Keratinocyte (primary cell): ENCODE measurements around the gene RABGGTA. TPM values are rescaled to one million over a fixed set of nuclear protein-coding genes. Genes with fewer than 3 reads are reported as not detected.

ENCODE experiments used
- DNase-seq: peaks from one replicate; pipeline ENCODE4 v3.0.0-alpha.2; 2011; ENCODE audit warnings: low read depth, missing footprints, low spot score
- FAIRE-seq: peaks from 2 replicates; lab custom pipeline; 2011; peaks lifted over from hg19 to GRCh38; lab: Jason Lieb, UNC
- H2AFZ ChIP-seq: 2 replicates; pipeline ENCODE4 v1.6.0; 2012; ENCODE audit warnings: low read length, control low read depth, inconsistent platforms; ENCODE audit not compliant: control insufficient read depth
- H3K27ac ChIP-seq: 2 replicates; pipeline ENCODE4 v1.5.1; 2011; ENCODE audit warnings: low read length; ENCODE audit not compliant: control insufficient read depth, insufficient read depth
- H3K27me3 ChIP-seq: 3 replicates; pipeline ENCODE4 v1.6.0; 2011; ENCODE audit warnings: low read length; ENCODE audit not compliant: control insufficient read depth, insufficient read depth; ENCODE audit errors: extremely low read depth
- H3K36me3 ChIP-seq, 2 experiments: 2 replicates in 1 of 2; 3 replicates in 1 of 2; pipeline ENCODE4 v1.5.1; 2011; ENCODE audit warnings: low read length in 2 of 2, mild to moderate bottlenecking in 1 of 2; ENCODE audit not compliant: control insufficient read depth in 2 of 2, insufficient read depth in 2 of 2; ENCODE audit errors: extremely low read depth in 1 of 2
- H3K4me1 ChIP-seq: 3 replicates; pipeline ENCODE4 v1.5.1; 2011; ENCODE audit warnings: low read length; ENCODE audit not compliant: control insufficient read depth, insufficient read depth; ENCODE audit errors: extremely low read depth
- H3K4me2 ChIP-seq: 3 replicates; pipeline ENCODE4 v1.6.0; 2011; ENCODE audit warnings: low read depth, low read length; ENCODE audit not compliant: control insufficient read depth, insufficient read depth; ENCODE audit errors: extremely low read depth
- H3K4me3 ChIP-seq, 3 experiments: fragments of 200-600 bp in 1 of 3; sonication (generic) in 1 of 3; 2 replicates in 2 of 3; 3 replicates in 1 of 3; pipeline ENCODE4 v1.5.1; 2011 to 2016; ENCODE audit warnings: low read length in 3 of 3, mild to moderate bottlenecking in 3 of 3, control low read depth in 2 of 3, inconsistent platforms in 1 of 3, low read depth in 1 of 3, mixed read lengths in 1 of 3, mixed run types in 1 of 3, moderate library complexity in 1 of 3; ENCODE audit not compliant: control insufficient read depth in 2 of 3, insufficient read depth in 2 of 3; ENCODE audit errors: extremely low read depth in 1 of 3
- H3K79me2 ChIP-seq: 2 replicates; pipeline ENCODE4 v1.6.0; 2012; ENCODE audit warnings: low read length; ENCODE audit not compliant: control insufficient read depth, insufficient read depth
- H3K9ac ChIP-seq: 3 replicates; pipeline ENCODE4 v1.6.0; 2011; ENCODE audit warnings: low read length; ENCODE audit not compliant: control insufficient read depth, insufficient read depth; ENCODE audit errors: extremely low read depth
- H3K9me1 ChIP-seq: 3 replicates; pipeline ENCODE4 v1.6.0; 2011; ENCODE audit warnings: low read length; ENCODE audit not compliant: control insufficient read depth, insufficient read depth; ENCODE audit errors: extremely low read depth
- H3K9me3 ChIP-seq: 2 replicates; pipeline ENCODE4 v1.5.1; 2012; ENCODE audit warnings: low read depth, low read length; ENCODE audit not compliant: control insufficient read depth
- H4K20me1 ChIP-seq: 3 replicates; pipeline ENCODE4 v1.6.0; 2011; ENCODE audit warnings: low read length; ENCODE audit not compliant: control insufficient read depth, insufficient read depth; ENCODE audit errors: extremely low read depth
- EZH2 ChIP-seq: IDR thresholded peaks from one replicate; pipeline ENCODE4 v1.6.1; 2012; ENCODE audit warnings: inconsistent platforms, mild to moderate bottlenecking, low read length, moderate library complexity
- dilution Hi-C: fragments of 300-500 bp; cut with MboI; formaldehyde crosslinking; loops from one replicate; pipeline ENCODE4 v1.7.0; 2020; ENCODE audit warnings: low sequenced_read_pairs; ENCODE audit not compliant: extremely low pct_ligation_motif_present
- polyA plus RNA-seq, 5 experiments: library from polyadenylated mRNA; depleted of rRNA in 3 of 5; stranded (reverse) in 3 of 5; stranded (forward) in 1 of 5; unstranded in 1 of 5; fragments of >200 nt; gene quantifications; 1 replicate in 1 of 5; 2 replicates in 3 of 5; 3 replicates in 1 of 5; pipeline versions ENCODE4 v1.2.1 to v1.2.3, GENCODE V29; 2011 to 2012; ENCODE audit warnings: missing spikeins in 2 of 5, low read depth in 1 of 5, low replicate concordance in 1 of 5
- TF ChIP-seq, protein P1 (sequence below), 3 experiments: IDR thresholded peaks in 1 of 3; conservative IDR thresholded peaks in 1 of 3; optimal IDR thresholded peaks in 1 of 3; 2 replicates in 2 of 3; 3 replicates in 1 of 3; pipeline versions ENCODE3 to v1.5.1; 2011; ENCODE audit warnings: low read length in 3 of 3, mild to moderate bottlenecking in 3 of 3, moderate library complexity in 2 of 3, control low read depth in 1 of 3, inconsistent platforms in 1 of 3; ENCODE audit not compliant: insufficient read depth in 2 of 3; ENCODE audit errors: extremely low read depth in 1 of 3

RABGGTA gene
- polyA plus RNA-seq, 1 donor (not counting 4 experiments of a cell fraction or from before 2014, with no cell fraction given), result 29.0 TPM

DNA sequence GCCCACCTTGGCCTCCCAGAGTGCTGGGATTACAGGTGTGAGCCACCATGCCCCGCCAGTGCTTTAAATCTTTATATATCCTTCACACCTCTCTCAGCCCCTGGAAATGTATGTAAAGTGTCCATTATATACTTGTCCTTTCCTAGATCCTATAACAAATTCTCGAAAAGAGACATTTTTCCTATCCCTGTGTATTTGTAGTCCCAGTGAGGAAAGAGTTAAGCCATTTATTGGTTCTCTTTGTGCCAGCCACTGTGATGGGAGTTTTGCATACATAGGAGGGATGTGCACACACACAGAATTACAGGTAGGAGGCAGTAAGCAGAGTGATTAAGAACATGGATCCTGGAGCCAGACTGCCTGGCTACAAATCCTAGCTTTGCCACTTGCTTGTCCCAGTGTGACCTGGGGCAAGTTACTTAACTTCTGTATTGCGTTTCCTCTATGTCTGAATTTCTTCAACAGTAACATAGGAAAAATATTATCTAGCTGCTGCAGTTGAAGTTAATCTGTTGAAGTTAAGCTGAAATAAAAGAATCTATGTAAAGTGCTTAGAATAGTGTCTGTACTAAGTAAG lies 2.1 kb upstream of the RABGGTA start:
- Histone ChIP-seq H4K20me1 (no peaks in the 10 kb centered on the region), H3K4me2 (peak overlapping the region; percentile 78), H2AFZ (no peak overlapping the region), H3K9me1 (no peaks in the 10 kb centered on the region), H3K79me2 (peaks cover 3% of the 10 kb centered on the region), H3K27ac (peak overlapping the region; percentile 97), H3K4me1 (peaks cover 42% of the 10 kb centered on the region), H3K9ac (peak overlapping the region; percentile 66), H3K36me3 (peaks cover 6 to 11% of the 10 kb centered on the region in 2 experiments), H3K4me3 (peak overlapping the region in 2 of 3 experiments; percentile 34 to 47), H3K27me3 (no peaks in the 10 kb centered on the region), H3K9me3 (no peaks in the 10 kb centered on the region)
- FAIRE-seq (no peak), DNase-seq (no peak)
- dilution Hi-C loops, result no loop called here
- TF ChIP-seq EZH2, result no peak
- TF ChIP-seq, protein P1, sequence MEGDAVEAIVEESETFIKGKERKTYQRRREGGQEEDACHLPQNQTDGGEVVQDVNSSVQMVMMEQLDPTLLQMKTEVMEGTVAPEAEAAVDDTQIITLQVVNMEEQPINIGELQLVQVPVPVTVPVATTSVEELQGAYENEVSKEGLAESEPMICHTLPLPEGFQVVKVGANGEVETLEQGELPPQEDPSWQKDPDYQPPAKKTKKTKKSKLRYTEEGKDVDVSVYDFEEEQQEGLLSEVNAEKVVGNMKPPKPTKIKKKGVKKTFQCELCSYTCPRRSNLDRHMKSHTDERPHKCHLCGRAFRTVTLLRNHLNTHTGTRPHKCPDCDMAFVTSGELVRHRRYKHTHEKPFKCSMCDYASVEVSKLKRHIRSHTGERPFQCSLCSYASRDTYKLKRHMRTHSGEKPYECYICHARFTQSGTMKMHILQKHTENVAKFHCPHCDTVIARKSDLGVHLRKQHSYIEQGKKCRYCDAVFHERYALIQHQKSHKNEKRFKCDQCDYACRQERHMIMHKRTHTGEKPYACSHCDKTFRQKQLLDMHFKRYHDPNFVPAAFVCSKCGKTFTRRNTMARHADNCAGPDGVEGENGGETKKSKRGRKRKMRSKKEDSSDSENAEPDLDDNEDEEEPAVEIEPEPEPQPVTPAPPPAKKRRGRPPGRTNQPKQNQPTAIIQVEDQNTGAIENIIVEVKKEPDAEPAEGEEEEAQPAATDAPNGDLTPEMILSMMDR (optimal IDR thresholded peaks at IDR 0.05 in 1 of 3, IDR thresholded peaks at IDR 0.05 in 1 of 3, conservative IDR thresholded peaks at IDR 0.05 in 1 of 3; ENCODE audit: extremely low read depth in 1 of 3, insufficient read depth in 2 of 3, low read length in 3 of 3), result peak; percentile 40 to 66 (median 63)

DNA sequence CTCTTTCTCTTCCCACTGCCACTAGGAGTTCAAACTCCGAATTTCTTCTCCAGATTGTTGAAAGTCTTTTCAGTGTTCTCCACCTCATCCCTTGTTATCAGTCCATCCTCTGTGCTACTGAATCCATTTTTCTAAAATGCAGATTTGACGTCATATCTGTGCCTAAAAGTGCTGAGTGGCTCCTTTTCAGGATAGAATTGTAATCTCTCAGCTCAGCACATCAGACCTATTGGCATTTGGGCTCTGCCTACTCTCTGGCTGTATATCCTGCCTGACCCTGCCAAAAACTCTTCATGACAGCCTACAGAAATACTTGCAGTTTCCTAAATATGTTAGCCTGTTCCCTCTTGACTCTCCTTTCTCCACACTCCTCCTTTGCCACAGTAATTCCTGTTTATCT lies 1.1 kb upstream of the RABGGTA start:
- no peak for TF ChIP-seq EZH2
- TF ChIP-seq, protein P1 (optimal IDR thresholded peaks at IDR 0.05 in 1 of 3, IDR thresholded peaks at IDR 0.05 in 1 of 3, conservative IDR thresholded peaks at IDR 0.05 in 1 of 3; ENCODE audit: extremely low read depth in 1 of 3, insufficient read depth in 2 of 3, low read length in 3 of 3), result no peak
- DNase-seq, result no peak
- peaks cover 6 to 17% of the 10 kb centered on the region in 2 experiments for H3K36me3 ChIP-seq
- no peak overlapping the region for H2AFZ ChIP-seq
- H4K20me1 ChIP-seq, result no peaks in the 10 kb centered on the region
- no peak for FAIRE-seq
- peaks cover 41% of the 10 kb centered on the region for H3K4me1 ChIP-seq
- H3K9me1 ChIP-seq, result no peaks in the 10 kb centered on the region
- no peaks in the 10 kb centered on the region for H3K27me3 ChIP-seq
- peak overlapping the region; percentile 86 for H3K4me2 ChIP-seq
- H3K4me3 ChIP-seq, result no peak overlapping the region
- peaks cover 3% of the 10 kb centered on the region for H3K79me2 ChIP-seq
- dilution Hi-C loops, result no loop called here
- no peaks in the 10 kb centered on the region for H3K9me3 ChIP-seq
- peak overlapping the region; percentile 96 for H3K27ac ChIP-seq
- no peak overlapping the region for H3K9ac ChIP-seq
